UCSD-AML1 (cell line): ENCODE results near the gene SLC22A14.
"Not testable (repeated sequence)": the region's sequence is repeated elsewhere in the genome, so short reads cannot be mapped to it uniquely, and the experiment has no call there.

Source experiments
- DNase-seq: peaks from one replicate; lab custom pipeline; 2025; ENCODE audit not compliant: unreplicated experiment; lab: John Stamatoyannopoulos, UW

The SLC22A14 gene

DNA sequence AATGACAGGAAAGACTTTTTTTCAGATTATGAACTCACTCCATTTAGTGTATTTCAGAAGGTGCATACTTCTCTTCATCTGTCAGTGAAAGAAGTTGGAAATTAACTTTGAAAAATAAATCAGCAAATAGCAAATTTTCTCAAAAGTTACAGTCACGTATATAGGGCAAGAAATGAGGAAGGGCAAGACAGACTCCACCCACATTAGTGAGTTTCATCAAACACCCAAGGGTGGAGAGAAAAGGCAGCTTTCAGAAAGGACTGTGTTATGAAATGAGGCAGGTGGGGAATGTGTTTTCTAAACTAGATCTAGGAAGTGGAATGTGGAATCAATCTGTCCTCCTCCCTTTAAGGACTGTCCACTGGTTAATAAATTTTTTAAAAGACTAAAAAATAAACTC lies 13.6 kb upstream of the SLC22A14 start:
- no peak for DNase-seq

DNA sequence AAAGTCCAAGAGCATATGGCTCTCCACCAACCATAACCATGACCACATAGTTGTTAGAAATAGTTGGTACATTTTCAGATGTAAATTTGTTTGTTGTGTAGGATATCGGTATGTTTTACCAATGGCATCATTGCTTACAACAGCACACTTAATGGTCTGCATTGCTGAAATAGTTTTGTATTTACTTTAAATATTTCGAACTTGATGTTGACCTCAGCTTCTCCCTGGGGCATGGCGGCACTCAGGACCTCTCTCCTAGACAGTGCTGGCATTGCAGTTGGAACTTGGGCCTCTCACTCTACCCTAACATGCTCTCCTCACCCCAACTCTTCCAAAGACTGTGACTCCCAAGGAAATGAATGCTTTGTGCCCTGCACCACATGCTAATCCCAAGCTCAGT lies 11.5 kb upstream of the SLC22A14 start:
- no peak for DNase-seq

DNA sequence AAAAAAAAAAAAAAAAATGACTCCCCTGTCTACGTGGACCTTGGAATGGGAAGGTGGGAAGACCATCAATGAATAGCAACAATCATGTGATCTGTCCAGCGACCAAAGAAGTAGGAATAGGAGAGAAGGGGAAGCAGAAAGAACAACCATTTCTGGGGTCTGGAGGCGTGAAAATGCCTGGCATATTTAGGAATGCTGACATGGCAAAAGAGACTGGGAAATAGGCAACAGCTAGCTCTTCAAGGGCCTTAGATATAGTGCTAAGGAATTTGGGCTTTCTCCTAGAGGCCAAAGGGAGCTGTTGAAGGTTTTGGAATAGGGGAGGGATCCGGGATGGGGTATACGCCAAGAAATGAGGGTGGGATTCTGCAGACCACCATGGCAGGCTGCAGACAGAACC lies 10.5 kb upstream of the SLC22A14 start:
- no peak for DNase-seq

DNA sequence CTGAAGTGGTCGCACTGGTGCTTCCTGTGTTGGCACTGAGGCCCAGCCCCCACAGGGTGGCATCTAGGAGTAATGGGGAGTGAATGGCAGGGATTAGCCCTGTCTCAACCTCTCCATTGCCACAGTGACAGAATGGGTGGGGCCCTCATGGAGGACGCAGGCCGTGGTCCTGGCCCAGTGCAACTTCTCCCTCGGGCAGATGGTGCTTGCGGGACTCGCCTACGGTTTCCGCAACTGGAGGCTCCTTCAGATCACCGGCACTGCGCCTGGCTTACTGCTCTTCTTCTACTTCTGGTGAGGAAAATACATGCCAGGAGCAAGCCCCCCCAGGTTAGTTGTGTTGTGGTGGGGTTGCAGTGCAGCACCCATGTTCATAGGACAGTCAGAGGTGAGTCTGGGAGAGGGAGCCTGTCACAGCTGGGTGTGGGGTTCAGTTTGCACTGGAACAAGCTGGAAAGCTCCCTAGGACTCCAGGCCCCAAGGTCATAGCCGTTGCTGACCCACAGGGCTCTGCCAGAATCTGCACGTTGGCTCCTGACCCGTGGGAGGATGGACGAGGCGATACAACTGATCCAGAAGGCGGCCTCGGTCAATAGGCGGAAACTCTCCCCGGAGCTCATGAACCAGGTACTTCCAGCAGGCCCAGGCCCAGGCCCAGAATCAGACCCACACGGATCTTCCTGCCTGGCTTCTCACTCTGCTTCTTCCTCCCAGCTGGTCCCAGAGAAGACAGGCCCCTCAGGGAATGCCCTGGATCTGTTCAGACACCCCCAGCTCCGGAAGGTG lies 7.0 kb upstream of the SLC22A14 start:
- no peak for DNase-seq

DNA sequence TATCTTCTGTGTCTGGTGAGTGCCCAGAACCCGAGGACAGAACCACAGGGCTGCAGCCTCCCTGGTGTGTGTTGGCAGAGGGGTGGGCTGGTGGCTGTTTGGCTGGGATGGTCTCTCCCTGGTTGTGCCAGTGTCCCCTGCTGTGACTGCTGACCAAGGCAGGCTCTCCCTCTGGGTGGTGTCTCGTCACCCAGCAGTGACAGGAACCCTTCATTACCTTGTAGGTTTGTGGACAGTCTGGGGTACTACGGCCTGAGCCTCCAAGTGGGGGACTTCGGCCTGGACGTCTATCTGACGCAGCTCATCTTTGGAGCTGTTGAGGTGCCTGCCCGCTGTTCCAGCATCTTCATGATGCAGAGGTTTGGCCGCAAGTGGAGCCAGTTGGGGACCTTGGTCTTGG lies 6.4 kb upstream of the SLC22A14 start:
- no peak for DNase-seq

DNA sequence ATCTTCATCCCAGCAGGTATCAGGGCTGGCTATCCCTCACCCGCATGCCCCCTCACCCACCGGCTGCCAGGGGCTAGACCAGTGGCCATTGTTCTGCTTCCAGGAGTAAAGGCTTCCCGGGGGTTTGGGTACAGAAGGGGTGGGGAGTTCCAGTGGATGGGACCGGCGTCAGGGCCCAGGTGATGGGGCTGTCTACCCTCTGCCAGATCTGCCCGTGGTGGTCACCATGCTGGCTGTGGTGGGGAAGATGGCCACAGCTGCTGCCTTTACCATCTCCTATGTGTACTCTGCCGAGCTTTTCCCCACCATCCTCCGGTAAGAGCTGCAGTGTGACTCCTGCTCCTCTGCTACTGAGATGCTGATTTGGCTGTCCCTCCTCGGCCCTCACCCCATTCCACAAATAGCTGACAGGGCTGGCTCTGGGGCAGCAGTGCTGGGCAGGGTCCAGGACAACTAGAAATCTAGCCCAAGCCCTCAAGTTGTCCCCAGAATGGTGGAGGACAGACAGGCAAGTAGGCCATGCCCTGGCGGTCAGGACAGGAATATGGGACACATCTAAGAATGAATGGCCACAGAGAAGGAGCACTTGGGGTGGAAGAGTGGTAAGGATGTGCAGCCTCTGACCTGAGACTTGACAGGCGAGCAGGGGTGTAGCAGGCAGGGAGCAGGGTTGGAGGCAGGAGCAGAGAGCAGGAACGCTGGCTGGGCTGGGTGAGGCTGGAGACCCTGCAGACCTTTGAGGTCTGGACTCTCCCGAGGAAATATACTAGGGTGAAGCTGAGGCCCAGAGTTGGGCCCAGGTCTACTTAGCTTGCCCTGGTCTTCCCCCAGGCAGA lies 5.8 kb upstream of the SLC22A14 start:
- DNase-seq, result no peak

DNA sequence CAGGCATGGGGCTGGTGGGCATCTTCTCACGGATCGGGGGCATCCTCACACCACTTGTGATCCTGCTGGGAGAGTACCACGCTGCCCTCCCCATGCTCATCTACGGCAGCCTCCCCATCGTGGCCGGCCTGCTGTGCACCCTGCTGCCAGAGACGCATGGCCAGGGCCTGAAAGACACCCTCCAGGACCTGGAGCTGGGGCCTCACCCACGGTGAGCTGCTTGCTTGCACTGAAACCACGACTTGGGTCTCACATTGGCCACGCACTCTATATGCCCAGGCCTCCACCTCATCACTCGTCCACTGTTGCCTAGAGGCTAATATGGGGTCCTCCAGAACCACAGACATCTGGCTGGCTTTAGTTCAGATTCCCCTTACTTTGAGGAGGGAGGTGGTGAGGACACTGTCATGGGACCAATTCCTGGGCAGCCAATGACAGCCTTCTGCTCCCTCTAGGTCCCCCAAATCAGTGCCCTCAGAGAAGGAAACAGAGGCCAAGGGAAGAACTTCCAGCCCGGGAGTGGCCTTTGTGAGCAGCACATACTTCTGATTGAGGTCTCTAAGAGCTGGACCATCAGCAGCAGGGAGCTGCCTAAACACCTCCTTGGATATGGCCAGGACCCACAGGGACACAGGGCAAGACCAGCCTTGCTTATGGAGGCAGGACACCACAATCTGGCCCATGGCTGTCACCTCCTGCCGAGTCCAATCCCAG lies 5.0 kb upstream of the SLC22A14 start:
- no peak for DNase-seq

DNA sequence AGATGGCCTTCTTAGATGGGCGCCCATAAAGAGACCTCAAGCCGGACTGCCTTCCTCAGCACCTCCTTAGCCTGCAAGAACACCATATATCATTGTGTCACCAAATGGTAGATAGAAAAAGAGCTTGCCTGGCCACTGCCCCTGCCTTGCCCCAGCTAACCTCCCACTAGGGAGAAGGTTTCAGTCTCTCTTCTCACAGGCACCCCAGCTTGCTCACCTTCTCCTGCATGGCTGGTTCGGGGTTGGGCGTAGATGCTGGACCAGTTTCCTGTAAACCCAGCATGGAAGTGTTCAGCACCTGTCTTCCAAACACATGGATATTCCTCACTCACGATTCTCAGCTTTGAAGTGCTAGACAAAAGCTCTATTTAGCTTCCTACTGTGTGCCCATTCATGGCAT lies 3.3 kb upstream of the SLC22A14 start:
- DNase-seq, result no peak

DNA sequence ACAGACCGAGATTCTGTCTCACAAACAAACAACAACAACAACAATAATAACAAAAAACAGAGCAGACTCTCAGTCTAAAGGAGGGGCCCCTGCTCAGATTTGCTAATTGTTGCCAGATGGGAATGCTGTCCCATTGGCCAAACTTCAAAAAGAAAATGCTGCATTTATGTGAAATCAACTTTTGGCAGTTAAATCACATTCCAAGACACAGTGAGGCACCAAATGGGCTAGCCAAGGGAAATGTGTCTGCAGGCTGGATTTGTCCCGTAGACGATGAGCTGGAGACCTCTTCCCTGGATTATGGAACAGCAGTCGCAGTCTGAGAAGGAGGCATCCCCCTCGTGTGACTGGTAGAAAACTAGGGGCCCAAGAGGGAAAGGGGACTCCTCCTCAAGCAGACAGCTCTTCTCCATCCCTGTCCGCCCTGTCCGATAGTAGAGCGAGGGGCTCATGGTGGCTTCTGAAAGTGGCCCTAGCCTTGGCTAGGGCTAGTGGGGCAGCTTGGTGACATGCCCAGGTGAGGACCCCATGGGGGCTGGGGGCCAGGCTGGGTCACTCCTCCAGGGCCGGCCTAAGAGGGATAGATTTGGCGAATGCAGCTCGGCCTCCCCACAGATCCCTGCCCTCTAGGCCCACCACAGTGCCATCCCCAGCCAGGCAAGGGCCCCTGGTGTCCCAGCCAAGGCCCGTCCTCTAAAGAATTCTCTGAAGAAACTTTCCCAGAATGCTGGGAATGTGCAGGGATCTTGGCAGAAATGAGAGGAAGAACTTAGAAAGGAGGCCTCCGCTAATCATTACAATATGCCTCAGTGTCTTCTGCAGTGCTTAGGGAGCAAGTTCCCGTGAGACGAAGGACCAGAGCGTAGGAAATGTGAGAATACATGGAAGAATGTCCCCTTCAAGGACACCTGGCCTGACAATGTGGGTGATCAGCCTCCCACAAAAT lies 2.0 kb downstream of the SLC22A14 start:
- no peak for DNase-seq

DNA sequence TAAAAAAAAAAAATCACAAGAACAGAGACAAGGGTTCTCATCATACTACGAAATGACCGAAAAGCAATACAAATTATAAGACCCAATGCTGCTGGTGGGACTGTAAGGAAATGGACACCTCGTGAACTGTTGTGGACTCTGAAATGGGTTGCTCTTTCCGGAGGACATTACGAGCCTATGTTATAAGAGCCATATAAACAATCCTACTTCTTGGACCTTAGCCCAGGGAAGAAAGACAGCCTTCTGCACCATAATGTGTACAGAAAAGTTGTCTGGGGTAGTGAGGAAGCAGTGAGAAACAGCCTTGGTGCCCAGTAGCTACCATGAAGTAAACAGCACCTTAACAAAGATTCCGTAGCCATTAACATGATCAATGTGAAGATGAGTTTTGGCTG lies 2.7 kb downstream of the SLC22A14 start:
- DNase-seq, result no peak

DNA sequence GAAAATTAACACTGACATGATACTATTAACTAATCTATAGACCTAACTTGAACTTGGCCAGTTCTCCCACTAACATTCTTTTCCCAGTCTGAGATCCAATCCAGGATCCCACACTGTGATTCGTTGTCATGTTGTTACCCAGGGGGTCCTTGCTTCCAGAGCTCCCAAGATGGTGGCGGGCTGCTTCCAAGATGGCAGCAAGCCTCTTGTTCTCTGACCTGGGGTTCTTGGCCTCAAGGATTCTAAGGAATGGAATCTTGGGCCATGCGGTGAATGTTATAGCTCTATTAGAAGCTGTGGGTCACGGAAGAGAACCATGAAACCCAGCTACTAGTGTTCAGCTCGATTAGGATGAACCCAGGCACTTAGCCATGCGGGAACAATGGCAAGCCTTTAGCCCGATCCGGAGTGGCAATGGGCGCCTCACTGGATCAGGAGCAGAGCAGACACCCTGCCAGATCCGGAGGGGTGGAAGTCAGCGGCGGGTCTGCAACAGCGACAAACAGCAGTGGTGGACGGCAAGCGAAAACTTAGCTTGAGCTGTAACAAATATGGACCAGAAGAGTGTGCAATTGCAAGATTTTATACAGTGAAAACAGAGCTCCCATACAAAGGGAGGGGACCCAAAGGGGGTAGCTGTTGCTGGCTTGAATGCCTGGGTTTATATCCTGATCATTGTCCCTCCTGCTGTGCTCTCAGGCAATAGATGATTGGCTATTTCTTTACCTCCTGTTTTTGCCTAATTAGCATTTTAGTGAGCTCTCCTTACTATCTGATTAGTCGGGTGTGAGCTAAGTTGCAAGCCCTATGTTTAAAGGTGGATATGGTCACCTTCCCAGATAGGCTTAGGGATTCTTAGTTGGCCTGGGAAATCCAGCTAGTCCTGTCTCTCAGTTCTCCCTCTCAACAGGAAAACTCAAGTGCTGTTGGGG lies 7.5 kb downstream of the SLC22A14 start:
- not testable (repeated sequence) for DNase-seq

DNA sequence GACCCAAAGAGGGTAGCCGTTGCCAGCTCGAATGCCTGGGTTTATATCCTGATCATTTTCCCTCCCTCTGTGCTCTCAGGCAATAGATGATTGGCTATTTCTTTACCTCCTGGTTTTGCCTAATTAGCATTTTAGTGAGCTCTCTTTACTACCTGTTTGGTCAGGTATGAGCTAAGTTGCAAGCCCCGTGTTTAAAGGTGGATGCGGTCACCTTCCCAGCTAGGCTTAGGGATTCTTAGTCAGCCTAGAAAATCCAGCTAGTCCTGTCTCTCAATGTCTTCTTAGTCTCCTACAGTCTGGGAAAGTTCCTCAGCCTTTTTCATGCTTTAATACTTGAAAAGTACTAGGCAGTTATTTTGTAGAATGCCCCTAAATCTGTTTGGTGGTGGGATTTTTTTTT lies 15.0 kb downstream of the SLC22A14 start:
- not testable (repeated sequence) for DNase-seq

DNA sequence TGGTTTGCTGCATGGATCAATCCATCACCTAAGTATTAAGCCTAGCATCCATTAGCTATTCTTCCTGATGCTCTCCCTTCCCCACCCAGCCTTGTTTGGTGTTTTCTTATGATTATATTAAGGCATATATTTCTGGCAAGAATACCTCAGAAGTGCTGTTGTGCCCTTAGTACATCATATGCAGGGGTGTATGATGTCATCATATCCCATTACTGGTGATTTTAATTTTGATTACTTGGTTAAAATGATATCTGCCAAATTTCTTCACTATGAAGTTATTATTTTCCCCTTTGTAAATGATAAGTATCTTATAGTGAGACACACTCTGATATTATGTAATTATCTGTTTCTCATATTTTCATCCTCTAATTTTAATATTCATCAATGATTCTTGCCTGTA lies 15.4 kb downstream of the SLC22A14 start:
- no peak for DNase-seq

DNA sequence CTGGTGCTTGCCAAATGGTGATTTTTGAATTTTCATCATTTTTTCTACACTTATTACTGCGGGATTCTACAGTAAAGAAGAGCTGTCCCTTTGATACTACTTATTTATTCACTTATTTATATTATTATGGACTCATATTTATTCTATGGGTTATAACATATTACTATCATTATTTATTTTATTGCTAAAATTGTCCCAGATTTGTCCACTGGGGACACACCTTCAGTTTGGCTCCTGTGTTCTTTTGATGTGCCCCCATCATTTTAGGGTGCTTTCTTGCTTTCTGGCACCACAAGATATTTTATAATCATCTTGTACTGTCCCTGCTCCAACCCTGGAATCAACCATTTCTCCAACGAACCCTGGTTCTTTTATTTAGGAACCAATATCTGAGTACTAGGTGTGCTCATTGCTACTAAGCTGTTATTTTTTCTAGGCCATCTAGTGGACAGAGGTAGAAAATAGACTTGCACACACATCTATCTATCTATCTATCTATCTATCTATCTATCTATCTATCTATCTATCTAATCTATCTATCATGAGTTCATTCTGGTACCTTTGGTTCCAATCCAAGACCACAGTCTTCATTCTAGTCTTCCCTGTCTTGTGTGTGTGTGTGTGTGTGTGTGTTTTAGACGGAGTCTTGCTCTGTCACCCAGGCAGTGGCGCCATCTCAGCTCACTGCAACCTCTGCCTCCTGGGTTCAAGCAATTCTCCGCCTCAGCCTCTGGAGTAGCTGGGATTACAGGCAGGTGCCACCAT lies 16.0 kb downstream of the SLC22A14 start:
- no peak for DNase-seq

DNA sequence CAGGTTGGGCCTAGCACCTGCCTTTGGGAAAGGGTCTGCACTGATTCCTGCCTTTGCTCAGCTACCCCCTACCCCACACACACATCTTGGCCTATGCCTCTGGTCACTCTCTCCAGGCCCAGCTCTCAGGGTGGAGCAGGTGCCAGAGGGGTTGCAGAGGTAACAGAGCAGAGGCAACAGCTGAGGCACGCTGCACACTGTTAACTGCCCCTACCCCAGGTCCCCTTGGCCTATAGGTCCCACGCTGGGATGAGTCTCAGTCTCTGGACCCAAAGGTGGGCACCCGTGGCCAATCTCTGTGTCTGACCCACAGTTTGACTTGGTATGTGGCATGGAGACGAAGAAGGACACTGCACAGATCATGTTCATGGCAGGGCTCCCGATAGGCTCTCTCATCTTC lies 24.8 kb downstream of the SLC22A14 start:
- DNase-seq, result no peak

DNA sequence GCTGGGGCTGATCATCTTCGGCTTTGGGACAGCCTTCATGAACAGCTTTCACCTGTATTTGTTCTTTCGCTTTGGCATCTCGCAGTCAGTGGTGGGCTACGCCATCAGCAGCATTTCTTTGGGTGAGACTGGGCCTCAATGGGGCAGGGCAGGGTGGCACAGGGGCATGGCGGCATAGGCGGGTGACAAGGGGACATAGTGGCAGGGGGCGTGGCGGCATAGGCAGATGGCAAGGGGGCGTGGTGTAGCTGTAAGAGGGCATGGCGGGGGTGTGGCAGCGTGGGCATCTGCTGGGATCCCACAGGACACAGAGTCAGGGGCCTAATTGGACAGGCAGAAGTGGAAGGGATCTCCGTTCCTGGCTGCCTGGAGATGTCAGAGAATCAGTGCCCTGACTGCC lies 25.5 kb downstream of the SLC22A14 start:
- DNase-seq, result no peak

DNA sequence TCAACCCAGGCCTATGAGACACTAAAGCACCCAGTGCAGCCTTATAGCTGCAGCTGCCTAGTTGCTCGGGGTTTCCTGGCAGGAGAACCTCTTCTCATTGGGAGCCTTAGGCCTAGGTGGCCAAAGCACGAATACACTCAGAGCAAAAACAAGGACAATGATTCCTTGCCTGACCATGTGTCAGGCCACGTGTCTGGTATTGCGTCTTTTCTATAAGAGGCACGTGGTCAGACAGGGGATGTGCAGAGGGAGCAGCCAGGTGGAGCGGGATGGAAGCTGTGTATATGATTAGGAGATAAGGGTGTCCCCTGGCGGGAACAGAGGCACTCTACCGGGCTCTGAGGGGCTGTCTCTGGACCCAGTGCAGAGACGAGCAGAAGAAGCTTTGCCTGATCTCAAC lies 26.4 kb downstream of the SLC22A14 start:
- DNase-seq, result no peak

DNA sequence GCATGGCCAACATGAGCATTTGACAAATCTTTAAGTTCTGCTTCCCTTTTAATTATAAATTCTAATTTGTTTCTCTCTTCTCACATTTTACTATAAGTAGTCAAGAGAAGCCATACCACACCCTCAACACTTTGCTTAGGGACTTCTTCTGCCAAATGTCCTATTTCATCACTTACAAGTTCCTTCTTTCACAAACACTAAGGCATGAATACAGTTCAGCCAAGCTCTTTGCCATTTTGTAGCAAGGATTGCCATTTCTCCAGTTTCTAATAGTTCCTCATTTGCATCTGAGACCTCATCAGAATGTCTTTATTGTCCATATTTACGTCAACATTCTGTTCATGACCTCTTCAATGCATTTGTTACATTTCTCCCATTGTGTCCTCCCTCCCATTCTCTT lies 29.4 kb downstream of the SLC22A14 start:
- no peak for DNase-seq

DNA sequence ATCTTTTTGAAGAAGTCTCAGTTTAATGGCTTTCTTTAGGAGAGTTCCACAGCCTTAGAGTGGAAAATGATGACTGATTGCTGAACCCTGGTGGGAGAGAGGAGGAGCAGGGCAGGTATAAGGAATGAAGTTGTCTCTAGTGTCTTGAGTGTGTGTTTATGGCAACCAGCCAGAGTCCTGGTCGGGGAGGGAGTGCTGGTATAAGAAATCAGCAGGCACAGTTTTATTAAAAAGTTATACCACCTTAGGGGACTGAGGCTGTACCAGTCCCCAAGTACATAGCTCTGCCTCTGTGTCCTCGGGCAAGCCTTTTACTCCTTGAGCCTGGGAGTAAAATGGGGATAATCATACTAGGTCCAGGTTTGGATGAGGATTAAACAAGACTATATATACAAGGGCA lies 29.8 kb downstream of the SLC22A14 start:
- no peak for DNase-seq
